DMS53 treated with DMSO at 0.1 percent for 48 hours (cell line): Measurements from ENCODE around the gene NSD2.
A peak's percentile ranks its signal among the peaks of the same experiment; 100 is the strongest.
"Not testable (repeated sequence)": the region's sequence is repeated elsewhere in the genome, so short reads cannot be mapped to it uniquely, and the experiment has no call there.

Experiments
- DNase-seq: peaks from one replicate; lab custom pipeline; 2025; ENCODE audit not compliant: unreplicated experiment; lab: John Stamatoyannopoulos, UW

The NSD2 gene

DNA sequence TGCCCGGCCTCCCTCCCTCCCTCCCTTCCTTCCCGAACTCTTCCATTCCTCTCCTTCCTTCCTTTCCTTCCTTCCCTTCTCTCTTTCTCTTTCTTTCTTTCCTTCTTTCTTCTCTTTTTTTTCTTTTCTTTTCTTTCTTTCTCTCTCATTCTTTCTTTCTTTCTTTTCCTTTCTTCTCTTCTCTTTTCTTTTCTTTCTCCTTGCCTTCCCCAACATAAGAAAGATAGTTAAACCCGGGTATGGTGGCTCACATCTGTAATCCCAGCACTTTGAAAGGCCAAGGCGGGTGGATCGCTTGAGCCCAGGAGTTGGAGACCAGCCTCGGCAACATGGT, 25.4 kb downstream of the NSD2 start:
- DNase-seq = no peak

GRCh38 chr4:1898007-1898406, 26.8 kb downstream of the NSD2 start:
- DNase-seq = no peak

- DNase-seq = no peak
Observed at GRCh38 chr4:1898681-1899080, 27.5 kb downstream of the NSD2 start.

DNA sequence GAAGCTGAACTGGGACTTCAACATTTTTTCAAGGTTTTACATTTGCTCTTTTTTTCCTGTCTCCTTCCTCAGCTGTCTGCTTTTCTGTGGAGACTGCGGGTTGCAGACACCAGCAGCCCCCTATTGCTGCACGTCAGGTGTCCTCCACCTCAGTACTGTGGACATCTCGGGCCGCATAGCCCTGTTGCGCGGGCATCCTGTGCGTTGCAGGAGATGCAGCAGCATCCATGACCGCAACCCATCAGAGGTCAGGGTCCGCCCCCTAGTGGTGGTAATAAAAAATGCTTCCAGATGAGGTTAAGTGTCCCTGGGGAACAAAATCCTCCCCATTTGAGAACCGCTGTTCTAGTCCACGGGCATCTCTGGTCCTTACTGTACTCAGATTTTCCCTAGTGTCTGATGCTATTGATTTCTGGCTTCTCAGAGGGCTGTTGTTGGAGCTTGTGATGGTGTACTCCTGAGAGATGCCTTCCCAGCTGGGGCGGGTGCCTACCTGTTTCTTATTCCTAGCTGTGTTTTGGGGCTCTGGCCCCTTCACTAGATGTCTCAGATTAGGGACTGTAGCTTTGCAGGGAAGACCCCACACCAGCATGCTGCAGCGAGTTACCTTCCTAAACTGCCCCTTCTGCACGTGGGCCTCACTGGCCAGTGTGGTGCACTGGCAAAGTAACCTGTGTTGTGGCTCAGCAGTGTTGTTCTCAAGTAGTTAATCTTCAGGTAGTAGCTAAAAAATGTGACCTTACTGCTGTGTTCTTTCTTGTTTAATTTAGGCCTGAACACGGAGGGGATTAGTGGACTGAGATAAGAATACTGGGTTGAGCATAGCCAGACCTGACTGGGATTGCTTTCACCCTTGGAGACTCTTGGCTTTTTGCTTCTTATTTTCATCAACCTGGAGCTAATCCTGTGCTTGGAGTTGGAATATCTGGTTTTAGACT, 28.2 kb downstream of the NSD2 start:
- peak; percentile 72 for DNase-seq

DNA sequence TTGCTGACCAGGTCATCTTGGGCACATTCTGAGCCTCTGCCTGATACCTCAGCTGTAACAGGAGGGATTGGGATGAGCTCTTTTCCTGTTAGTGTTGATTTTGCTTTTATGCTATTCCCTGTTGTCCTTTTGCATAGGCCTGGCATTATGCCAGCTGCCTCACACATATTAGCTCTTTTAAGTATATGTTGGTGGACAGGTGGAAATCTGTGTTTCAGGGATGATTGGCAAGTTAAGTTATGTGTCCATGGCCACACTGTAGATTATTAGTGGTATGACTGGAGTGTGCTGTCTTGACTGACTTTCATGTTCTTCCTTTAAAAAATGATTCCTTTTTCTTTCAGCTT, 28.9 kb downstream of the NSD2 start:
- no peak for DNase-seq

- DNase-seq = no peak
Observed at GRCh38 chr4:1900624-1901023, 29.4 kb downstream of the NSD2 start.

DNA sequence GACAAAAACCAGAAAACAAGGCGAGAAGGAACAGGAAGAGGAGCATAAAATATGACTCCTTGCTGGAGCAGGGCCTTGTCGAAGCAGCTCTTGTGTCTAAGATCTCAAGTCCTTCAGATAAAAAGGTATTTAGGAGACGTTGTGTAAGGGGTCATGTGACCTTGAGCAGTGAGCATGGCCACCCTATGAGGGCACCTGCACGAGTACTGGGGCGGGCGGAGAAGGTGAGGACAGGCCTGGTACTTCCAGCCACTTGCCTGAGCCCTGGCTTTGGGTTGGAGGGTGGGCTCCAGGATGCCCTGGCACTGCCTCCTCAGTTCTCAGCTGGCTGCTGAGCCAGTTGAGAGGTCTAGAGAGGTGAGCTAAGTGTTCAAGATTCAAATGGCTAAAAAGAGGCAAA, 29.9 kb downstream of the NSD2 start:
- DNase-seq = no peak

- no peak for DNase-seq
Observed at GRCh38 chr4:1902243-1902642, 31.1 kb downstream of the NSD2 start.

GRCh38 chr4:1903035-1903434, 31.8 kb downstream of the NSD2 start:
- no peak for DNase-seq

- no peak for DNase-seq
Observed at GRCh38 chr4:1904042-1904441, 32.8 kb downstream of the NSD2 start.

GRCh38 chr4:1907848-1908525, 36.8 kb downstream of the NSD2 start:
- no peak for DNase-seq

DNA sequence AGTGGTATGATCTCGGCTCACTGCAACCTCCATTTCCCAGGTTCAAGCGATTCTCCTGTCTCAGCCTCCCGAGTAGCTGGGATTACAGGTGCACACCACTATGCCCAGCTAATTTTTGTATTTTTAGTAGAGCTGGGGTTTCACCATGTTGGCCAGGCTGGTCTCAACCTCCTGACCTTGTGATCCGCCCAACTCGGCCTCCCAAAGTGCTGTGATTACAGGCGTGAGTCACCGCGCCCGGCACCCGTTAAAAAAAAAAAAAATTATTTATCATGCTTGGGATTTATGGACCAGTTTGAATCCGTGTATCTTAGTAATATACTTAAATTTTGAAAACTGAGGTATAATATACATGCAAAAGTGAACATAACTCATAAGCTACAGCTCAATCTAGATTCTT, 38.5 kb downstream of the NSD2 start:
- not testable (repeated sequence) for DNase-seq

GRCh38 chr4:1910643-1911042, 39.5 kb downstream of the NSD2 start:
- DNase-seq = no peak

DNA sequence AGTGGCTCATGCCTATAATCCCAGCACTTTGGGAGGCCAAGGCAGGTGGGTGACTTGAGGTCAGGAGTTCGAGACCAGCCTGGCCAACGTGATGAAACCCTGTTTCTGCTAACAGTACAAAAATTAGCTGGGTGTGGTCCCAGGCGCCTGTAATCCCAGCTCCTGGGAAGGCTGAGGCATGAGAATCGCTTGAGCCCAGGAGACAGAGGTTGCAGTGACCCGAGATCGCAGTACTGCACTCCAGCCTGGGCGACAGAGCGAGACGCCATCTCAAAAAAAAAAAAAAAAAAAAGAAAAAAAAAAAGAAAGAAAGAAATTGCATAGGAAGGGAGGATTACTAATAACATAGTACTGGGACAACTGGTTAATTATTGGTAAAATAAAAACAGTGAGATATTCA, 40.1 kb downstream of the NSD2 start:
- DNase-seq = not testable (repeated sequence)

- no peak for DNase-seq
Observed at GRCh38 chr4:1922821-1923220, 51.6 kb downstream of the NSD2 start.

DNA sequence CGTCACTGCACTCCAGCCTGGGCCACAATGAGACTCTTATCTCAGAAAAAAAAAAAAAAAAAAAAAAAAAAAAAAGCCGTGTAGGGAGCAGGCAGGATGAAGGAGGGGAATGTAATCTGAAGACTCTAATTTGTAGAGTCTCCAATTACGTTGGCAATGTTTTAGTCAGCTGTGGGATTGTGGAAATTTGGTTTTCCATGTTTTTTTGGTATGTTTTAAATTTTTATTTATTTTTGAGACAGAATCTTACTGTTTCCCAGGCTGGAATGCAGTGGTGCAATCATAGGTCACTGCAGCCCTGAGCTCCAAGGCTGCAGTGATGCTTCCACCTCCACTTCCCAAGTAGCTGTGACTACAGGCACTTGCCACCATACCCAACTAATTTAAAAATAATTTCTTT, 56.5 kb downstream of the NSD2 start:
- DNase-seq = no peak

DNA sequence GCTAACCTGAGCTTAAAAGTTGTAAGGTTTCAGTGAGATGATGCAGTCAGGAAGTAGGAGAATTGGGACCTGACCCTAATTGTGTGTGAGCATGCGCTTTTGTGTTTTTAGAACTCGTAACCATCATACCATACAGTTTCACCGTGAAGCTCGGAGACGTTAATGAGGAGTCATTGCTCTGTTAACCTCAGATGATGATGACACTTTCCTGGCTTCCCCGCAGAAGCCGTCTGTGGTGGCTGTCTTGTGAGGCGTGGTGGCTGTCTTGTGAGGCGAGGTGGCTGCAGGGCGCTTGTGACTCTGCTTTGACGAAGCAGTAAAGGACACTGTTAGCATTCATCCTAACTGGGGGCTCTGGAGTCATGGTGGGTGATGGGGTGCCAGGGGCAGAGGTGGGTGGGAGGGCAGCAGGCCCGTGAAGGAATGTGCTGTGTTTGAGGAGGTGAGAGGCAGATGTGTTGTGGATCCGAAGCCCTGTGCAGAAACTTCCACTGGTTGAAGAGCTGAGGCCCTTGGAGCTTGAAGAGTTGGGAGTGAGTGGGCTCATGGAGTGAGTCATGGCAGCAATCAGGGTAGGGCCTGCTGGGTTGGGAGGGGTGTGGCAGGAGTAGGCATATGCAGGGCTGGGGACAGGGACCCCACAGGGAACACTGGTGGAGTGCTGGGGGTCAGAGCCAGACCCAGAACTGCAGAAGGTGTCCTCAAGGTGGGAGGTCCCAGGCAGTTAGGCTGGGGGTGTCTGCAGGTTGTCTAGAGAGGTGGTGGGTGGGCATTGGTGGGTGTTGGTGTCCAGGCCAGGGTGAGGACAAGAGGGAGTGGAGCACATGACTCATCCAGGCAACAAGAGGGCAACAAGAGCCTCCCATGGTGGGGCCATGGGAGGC, 57.4 kb downstream of the NSD2 start:
- DNase-seq = no peak

DNA sequence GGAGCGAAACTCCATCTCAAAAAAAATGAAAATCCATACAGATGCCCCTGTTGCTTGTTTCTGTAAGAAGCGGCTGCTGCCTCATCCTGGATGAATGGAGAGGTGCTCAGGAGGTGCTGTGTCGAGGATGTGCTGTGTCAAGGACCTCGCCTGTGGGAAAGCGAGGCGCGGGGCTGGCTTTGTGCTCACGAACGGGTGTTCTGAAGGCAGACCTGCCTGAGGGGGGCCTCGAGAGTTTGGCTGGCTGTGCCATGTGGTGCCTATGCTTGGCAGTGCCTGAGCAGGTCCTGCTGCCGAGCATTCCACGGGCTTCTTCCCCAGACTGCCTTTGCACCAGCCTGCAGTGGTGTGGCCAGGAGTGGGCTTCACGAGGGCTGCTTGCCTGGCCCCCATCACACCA, 61.5 kb downstream of the NSD2 start:
- no peak for DNase-seq

GRCh38 chr4:1933700-1934099, 62.5 kb downstream of the NSD2 start:
- DNase-seq = peak; percentile 21

GRCh38 chr4:1937550-1937949, 66.4 kb downstream of the NSD2 start:
- no peak for DNase-seq

DNA sequence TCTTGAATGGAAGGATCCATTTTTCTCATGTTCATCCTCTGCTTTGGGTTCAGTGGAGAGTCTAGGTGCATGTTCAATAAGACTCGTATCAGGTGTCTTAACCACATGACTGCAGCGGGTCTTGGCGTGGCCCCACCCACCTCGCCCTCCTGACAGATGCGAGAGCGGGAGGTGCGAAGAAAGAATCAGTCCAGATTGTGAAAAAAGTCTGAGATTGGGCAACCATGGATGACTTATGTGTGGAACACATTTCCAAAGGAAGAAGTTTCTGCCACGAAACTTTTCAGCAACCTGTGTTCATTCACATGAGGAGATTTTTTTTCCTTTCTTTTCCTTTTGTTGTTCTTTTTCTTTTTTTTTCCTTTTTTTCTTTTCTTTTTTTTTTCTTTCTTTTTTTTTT, 66.8 kb downstream of the NSD2 start:
- DNase-seq = no peak
